Measurements from ENCODE around the gene RAB11FIP4. TPM values are rescaled to one million over a fixed set of nuclear protein-coding genes. Genes with fewer than 3 reads are reported as not detected.

RAB11FIP4 gene
- total and polyA plus RNA-seq, 2 of the 13 experiments (the other 11 are each of a cell fraction or from before 2014, with no cell fraction given) = 28.0 to 89.3 TPM

DNA sequence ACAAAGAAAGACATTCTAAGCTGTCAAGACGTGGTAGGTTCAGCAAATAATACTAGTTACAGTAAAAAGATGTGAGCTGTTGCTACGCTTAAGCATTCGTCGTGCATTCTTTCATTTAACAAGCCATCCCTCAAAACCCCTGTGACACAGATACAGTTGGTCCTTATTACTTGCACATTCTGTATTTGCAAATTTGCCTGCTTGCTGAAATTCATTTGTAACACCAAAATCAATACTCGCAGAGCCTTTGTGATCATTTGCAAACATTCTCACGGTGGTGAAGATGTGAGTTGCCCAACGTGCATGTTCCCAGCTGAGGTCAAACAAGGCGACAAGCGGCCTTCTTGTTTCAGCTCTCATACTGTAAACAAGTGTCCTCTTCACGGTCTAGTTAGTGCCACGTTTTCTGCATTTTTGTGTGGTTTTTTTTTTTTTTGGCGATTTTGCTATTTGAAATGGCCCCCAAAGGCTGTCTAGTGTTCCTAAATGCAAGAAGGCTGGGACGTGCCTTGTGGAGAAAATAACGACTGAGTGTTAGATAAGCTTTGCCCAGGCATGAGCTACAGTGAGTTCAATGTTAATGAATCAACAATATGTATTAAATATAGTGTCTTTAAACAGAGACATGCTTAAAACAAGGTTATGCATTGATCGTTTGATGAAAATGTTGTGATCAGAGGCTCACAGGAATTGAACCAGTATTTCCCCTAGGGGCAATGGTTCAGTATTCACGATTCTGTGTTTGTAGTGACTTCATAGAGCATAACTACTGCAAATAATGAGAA lies 84.1 kb downstream of the RAB11FIP4 start (continued):
- TF ChIP-seq ZNF496 (CRISPR knock-in tag; IDR thresholded peaks at IDR 0.05; ENCODE audit: insufficient replicate concordance) (no peak), PCBP1 (IDR thresholded peaks at IDR 0.05; ENCODE audit: borderline replicate concordance, low read depth, low read length) (no peak), ZNF773 (CRISPR knock-in tag; IDR thresholded peaks at IDR 0.05; ENCODE audit: borderline replicate concordance) (no peak), ZHX1 (CRISPR knock-in tag; IDR thresholded peaks at IDR 0.05; ENCODE audit: low read depth) (peak; percentile 27; the same call in 1 of the 2 replicates), ZNF280B (CRISPR knock-in tag; IDR thresholded peaks at IDR 0.05; ENCODE audit: borderline replicate concordance) (no peak), ZMAT3 (CRISPR knock-in tag; conservative IDR thresholded peaks at IDR 0.05) (no peak; the same call in 1 of the 2 replicates), RXRB (CRISPR knock-in tag; IDR thresholded peaks at IDR 0.05; ENCODE audit: borderline replicate concordance) (peak; percentile 100), ZNF597 (CRISPR knock-in tag; IDR thresholded peaks at IDR 0.05) (no peak), ARNTL (CRISPR knock-in tag; IDR thresholded peaks at IDR 0.05) (peak; percentile 85), MBD4 (IDR thresholded peaks at IDR 0.05; ENCODE audit: borderline replicate concordance, low read length) (no peak), PAWR (CRISPR knock-in tag; IDR thresholded peaks at IDR 0.05; ENCODE audit: borderline replicate concordance) (no peak), PLRG1 (conservative IDR thresholded peaks at IDR 0.05) (no peak), KLF13 (CRISPR knock-in tag; IDR thresholded peaks at IDR 0.05) (no peak), U2AF1 (optimal IDR thresholded peaks at IDR 0.05; ENCODE audit: low read depth, low read length) (no peak), ZBTB20 (CRISPR knock-in tag; IDR thresholded peaks at IDR 0.05; ENCODE audit: borderline replicate concordance, low read depth) (no peak)
- TF ChIP-seq, protein P1, sequence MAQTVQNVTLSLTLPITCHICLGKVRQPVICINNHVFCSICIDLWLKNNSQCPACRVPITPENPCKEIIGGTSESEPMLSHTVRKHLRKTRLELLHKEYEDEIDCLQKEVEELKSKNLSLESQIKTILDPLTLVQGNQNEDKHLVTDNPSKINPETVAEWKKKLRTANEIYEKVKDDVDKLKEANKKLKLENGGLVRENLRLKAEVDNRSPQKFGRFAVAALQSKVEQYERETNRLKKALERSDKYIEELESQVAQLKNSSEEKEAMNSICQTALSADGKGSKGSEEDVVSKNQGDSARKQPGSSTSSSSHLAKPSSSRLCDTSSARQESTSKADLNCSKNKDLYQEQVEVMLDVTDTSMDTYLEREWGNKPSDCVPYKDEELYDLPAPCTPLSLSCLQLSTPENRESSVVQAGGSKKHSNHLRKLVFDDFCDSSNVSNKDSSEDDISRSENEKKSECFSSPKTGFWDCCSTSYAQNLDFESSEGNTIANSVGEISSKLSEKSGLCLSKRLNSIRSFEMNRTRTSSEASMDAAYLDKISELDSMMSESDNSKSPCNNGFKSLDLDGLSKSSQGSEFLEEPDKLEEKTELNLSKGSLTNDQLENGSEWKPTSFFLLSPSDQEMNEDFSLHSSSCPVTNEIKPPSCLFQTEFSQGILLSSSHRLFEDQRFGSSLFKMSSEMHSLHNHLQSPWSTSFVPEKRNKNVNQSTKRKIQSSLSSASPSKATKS (CRISPR knock-in tag; IDR thresholded peaks at IDR 0.05) = no peak
- TF ChIP-seq, protein P2, sequence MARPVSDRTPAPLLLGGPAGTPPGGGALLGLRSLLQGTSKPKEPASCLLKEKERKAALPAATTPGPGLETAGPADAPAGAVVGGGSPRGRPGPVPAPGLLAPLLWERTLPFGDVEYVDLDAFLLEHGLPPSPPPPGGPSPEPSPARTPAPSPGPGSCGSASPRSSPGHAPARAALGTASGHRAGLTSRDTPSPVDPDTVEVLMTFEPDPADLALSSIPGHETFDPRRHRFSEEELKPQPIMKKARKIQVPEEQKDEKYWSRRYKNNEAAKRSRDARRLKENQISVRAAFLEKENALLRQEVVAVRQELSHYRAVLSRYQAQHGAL (CRISPR knock-in tag; IDR thresholded peaks at IDR 0.05; ENCODE audit: not compliant biosample characterization) = no peak
- TF ChIP-seq, protein P3, sequence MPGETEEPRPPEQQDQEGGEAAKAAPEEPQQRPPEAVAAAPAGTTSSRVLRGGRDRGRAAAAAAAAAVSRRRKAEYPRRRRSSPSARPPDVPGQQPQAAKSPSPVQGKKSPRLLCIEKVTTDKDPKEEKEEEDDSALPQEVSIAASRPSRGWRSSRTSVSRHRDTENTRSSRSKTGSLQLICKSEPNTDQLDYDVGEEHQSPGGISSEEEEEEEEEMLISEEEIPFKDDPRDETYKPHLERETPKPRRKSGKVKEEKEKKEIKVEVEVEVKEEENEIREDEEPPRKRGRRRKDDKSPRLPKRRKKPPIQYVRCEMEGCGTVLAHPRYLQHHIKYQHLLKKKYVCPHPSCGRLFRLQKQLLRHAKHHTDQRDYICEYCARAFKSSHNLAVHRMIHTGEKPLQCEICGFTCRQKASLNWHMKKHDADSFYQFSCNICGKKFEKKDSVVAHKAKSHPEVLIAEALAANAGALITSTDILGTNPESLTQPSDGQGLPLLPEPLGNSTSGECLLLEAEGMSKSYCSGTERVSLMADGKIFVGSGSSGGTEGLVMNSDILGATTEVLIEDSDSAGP (CRISPR knock-in tag; IDR thresholded peaks at IDR 0.05; ENCODE audit: borderline replicate concordance) = no peak

Measured in HepG2 (cell line).